Measurements from ENCODE around the gene BRD7. TPM values are rescaled to one million over a fixed set of nuclear protein-coding genes. Genes with fewer than 3 reads are reported as not detected.

Gene BRD7
- total and polyA plus RNA-seq, 2 donors (not counting 1 experiment from before 2014, with no cell fraction given), result 29.8 to 64.5 TPM

GRCh38 chr16:50322333-50322732 lies 46.5 kb downstream of the BRD7 start:
- H3K27ac Mint-ChIP-seq, result no peak overlapping the region
- intact Hi-C loops (cut with micrococcal nuclease), result no loop called here
- no peaks in the 10 kb centered on the region for H3K9me3 ChIP-seq (ENCODE audit: control extremely low read depth in 1 of 3, control insufficient read depth in 2 of 3, insufficient read depth in 1 of 3, low read length in 2 of 3)
- TF ChIP-seq CTCF (IDR thresholded peaks at IDR 0.05) (no peak), EZH2 (IDR thresholded peaks at IDR 0.05; ENCODE audit: borderline replicate concordance, insufficient read depth, low read depth, low read length, poor library complexity, severe bottlenecking) (no peak)
- H3K27me3 Mint-ChIP-seq, result no peaks in the 10 kb centered on the region
- H3K4me3 Mint-ChIP-seq, result no peak overlapping the region
- ChIA-PET POLR2A (no interaction called here), CTCF (interaction anchor here (0.8 to 14.6 kb wide), 5 partner anchors 8 to 108 kb away, joined by 3 to 329 read pairs (median 4); no protein-coding TSS in a partner anchor)
- no CpG with 5 or more reads among the region's 1 CpG for WGBS (ENCODE audit: insufficient coverage)
- H2AFZ ChIP-seq (ENCODE audit: insufficient read depth, low read depth, low read length, poor library complexity, severe bottlenecking), result no peak overlapping the region
- H3K27me3 ChIP-seq (replicated peaks in 1 of 4; ENCODE audit: control extremely low read depth in 1 of 4, control insufficient read depth in 3 of 4, insufficient read depth in 4 of 4, low read length in 3 of 4), result no peaks in the 10 kb centered on the region
- H3K9ac ChIP-seq (ENCODE audit: low read length), result no peak overlapping the region
- no peak overlapping the region for H3K4me2 ChIP-seq (replicated peaks; ENCODE audit: low read depth, low read length, poor library complexity, severe bottlenecking)
- peaks cover 0 to 4% of the 10 kb centered on the region in 2 donors for H3K4me1 ChIP-seq (ENCODE audit: control insufficient read depth in 2 of 2, insufficient read depth in 2 of 2, low read length in 2 of 2)
- H3K4me3 ChIP-seq (ENCODE audit: control extremely low read depth in 1 of 5, extremely low read depth in 1 of 5, insufficient read depth in 1 of 5, low read depth in 2 of 5, low read length in 4 of 5), result no peak overlapping the region
- no peak for DNase-seq
- no peak for ATAC-seq (ENCODE audit: low read depth)
- H3K9me3 Mint-ChIP-seq (ENCODE audit: insufficient read depth), result no peaks in the 10 kb centered on the region
- peaks cover 3 to 81% of the 10 kb centered on the region in 2 experiments for H3K36me3 ChIP-seq (replicated peaks in 1 of 2; ENCODE audit: control extremely low read depth in 1 of 2, control insufficient read depth in 1 of 2, extremely low read depth in 1 of 2, insufficient read depth in 2 of 2, low read length in 1 of 2)
- no peaks in the 10 kb centered on the region for H3K79me2 ChIP-seq (ENCODE audit: control insufficient read depth, insufficient read depth, low read length)
- H4K20me1 ChIP-seq (ENCODE audit: control insufficient read depth, insufficient read depth, low read length, poor library complexity, severe bottlenecking), result no peaks in the 10 kb centered on the region
- no peak overlapping the region for H3K27ac ChIP-seq (ENCODE audit: low read length in 2 of 2)
- peaks cover 16% of the 10 kb centered on the region for H3K4me1 Mint-ChIP-seq

GRCh38 chr16:50320310-50320709 lies 48.5 kb downstream of the BRD7 start:
- Mint-ChIP-seq H3K4me1 (peaks cover 9% of the 10 kb centered on the region), H3K4me3 (no peak overlapping the region), H3K9me3 (ENCODE audit: insufficient read depth) (no peaks in the 10 kb centered on the region), H3K27ac (no peak overlapping the region), H3K27me3 (no peaks in the 10 kb centered on the region)
- Histone ChIP-seq H3K4me1 (ENCODE audit: control insufficient read depth in 2 of 2, insufficient read depth in 2 of 2, low read length in 2 of 2) (no peaks in the 10 kb centered on the region), H4K20me1 (ENCODE audit: control insufficient read depth, insufficient read depth, low read length, poor library complexity, severe bottlenecking) (no peaks in the 10 kb centered on the region), H3K4me3 (ENCODE audit: control extremely low read depth in 1 of 5, extremely low read depth in 1 of 5, insufficient read depth in 1 of 5, low read depth in 2 of 5, low read length in 4 of 5) (no peak overlapping the region), H3K36me3 (replicated peaks in 1 of 2; ENCODE audit: control extremely low read depth in 1 of 2, control insufficient read depth in 1 of 2, extremely low read depth in 1 of 2, insufficient read depth in 2 of 2, low read length in 1 of 2) (peaks cover 12 to 92% of the 10 kb centered on the region in 2 experiments), H3K9ac (ENCODE audit: low read length) (no peak overlapping the region), H2AFZ (ENCODE audit: insufficient read depth, low read depth, low read length, poor library complexity, severe bottlenecking) (no peak overlapping the region), H3K27me3 (replicated peaks in 1 of 4; ENCODE audit: control extremely low read depth in 1 of 4, control insufficient read depth in 3 of 4, insufficient read depth in 4 of 4, low read length in 3 of 4) (no peaks in the 10 kb centered on the region), H3K79me2 (ENCODE audit: control insufficient read depth, insufficient read depth, low read length) (no peaks in the 10 kb centered on the region), H3K27ac (ENCODE audit: low read length in 2 of 2) (no peak overlapping the region), H3K9me3 (ENCODE audit: control extremely low read depth in 1 of 3, control insufficient read depth in 2 of 3, insufficient read depth in 1 of 3, low read length in 2 of 3) (no peaks in the 10 kb centered on the region), H3K4me2 (replicated peaks; ENCODE audit: low read depth, low read length, poor library complexity, severe bottlenecking) (no peak overlapping the region)
- POLR2A ChIA-PET, result no interaction called here
- no peak for TF ChIP-seq CTCF (IDR thresholded peaks at IDR 0.05)
- no peak for TF ChIP-seq EZH2 (IDR thresholded peaks at IDR 0.05; ENCODE audit: borderline replicate concordance, insufficient read depth, low read depth, low read length, poor library complexity, severe bottlenecking)
- 92% methylated on average over 3 of the region's 5 CpGs for WGBS (ENCODE audit: insufficient coverage)
- intact Hi-C loops (cut with micrococcal nuclease), result no loop called here
- CTCF ChIA-PET, result interaction anchor here (14.6 kb wide), 1 partner anchor 32 kb away, joined by 329 read pairs; no protein-coding TSS in a partner anchor
- ATAC-seq (ENCODE audit: low read depth) (no peak), DNase-seq (no peak)
